GM12878 (cell line): ENCODE data around the gene C1QTNF12. TPM values are rescaled to one million over a fixed set of nuclear protein-coding genes. Genes with fewer than 3 reads are reported as not detected.
A peak's percentile ranks its signal among the peaks of the same experiment; 100 is the strongest.

Source experiments
- BCL11A ChIP-seq: IDR thresholded peaks from 2 replicates; pipeline ENCODE4 v1.6.1; 2011; ENCODE audit warnings: low read depth, low read length
- BHLHE40 ChIP-seq, 2 experiments: fragments of 450-650 bp in 1 of 2; IDR thresholded peaks; 2 replicates each; pipeline ENCODE4 v1.6.1; 2011 to 2017; ENCODE audit warnings: low read depth in 2 of 2, borderline replicate concordance in 1 of 2, improper control_type of control experiment in 1 of 2, low read length in 1 of 2, mild to moderate bottlenecking in 1 of 2
- HDAC2 ChIP-seq: fragments of 200-600 bp; sonication (generic); IDR thresholded peaks from 2 replicates; pipeline ENCODE4 v1.6.1; 2017
- HDGF ChIP-seq: fragments of 450-650 bp; IDR thresholded peaks from 2 replicates; pipeline ENCODE4 v1.6.1; 2016; ENCODE audit warnings: antibody characterized with exemption
- JUND ChIP-seq: IDR thresholded peaks from 2 replicates; pipeline ENCODE4 v1.6.1; 2012; ENCODE audit warnings: low read depth, mild to moderate bottlenecking, low read length, improper control_type of control experiment, moderate library complexity
- MXI1 ChIP-seq: fragments of 150-350 bp; IDR thresholded peaks from 2 replicates; pipeline ENCODE4 v1.6.1; 2011; ENCODE audit warnings: low read depth, mild to moderate bottlenecking, inconsistent platforms, low read length, improper control_type of control experiment
- NFIC ChIP-seq: IDR thresholded peaks from 2 replicates; pipeline ENCODE4 v1.6.1; 2012; ENCODE audit warnings: low read depth, mild to moderate bottlenecking, inconsistent platforms, low read length, moderate library complexity
- NFYA ChIP-seq: IDR thresholded peaks from 2 replicates; pipeline ENCODE4 v1.6.1; 2011; ENCODE audit warnings: low read depth, mild to moderate bottlenecking, low read length, improper control_type of control experiment, borderline replicate concordance
- NRF1 ChIP-seq: conservative IDR thresholded peaks from 2 replicates; pipeline ENCODE4 v1.6.1; 2011; ENCODE audit warnings: mild to moderate bottlenecking, low read depth, low read length, improper control_type of control experiment
- POLR2AphosphoS2 ChIP-seq: IDR thresholded peaks from 2 replicates; pipeline ENCODE4 v1.6.1; 2011; ENCODE audit warnings: low read depth, mild to moderate bottlenecking, low read length, improper control_type of control experiment, moderate library complexity
- RAD51 ChIP-seq: fragments of 450-650 bp; IDR thresholded peaks from 2 replicates; pipeline ENCODE4 v1.6.1; 2016; ENCODE audit warnings: moderate library complexity, mild to moderate bottlenecking, inconsistent platforms
- SP1 ChIP-seq: IDR thresholded peaks from one replicate; pipeline ENCODE4 v1.6.1; 2011; ENCODE audit warnings: low read depth, low read length
- TBL1XR1 ChIP-seq: IDR thresholded peaks from 2 replicates; pipeline ENCODE4 v1.6.1; 2012; ENCODE audit warnings: low read depth, low read length, improper control_type of control experiment
- TCF12 ChIP-seq: IDR thresholded peaks from 2 replicates; pipeline ENCODE4 v1.6.1; 2011; ENCODE audit warnings: low read depth, mild to moderate bottlenecking, low read length
- TCF7 ChIP-seq: IDR thresholded peaks from 2 replicates; pipeline ENCODE4 v1.6.1; 2014; ENCODE audit warnings: antibody characterized with exemption, borderline replicate concordance
- polyA plus RNA-seq, 11 experiments: library from polyadenylated mRNA; depleted of rRNA in 4 of 11; unstranded in 6 of 11; stranded (reverse) in 5 of 11; fragments of >200 nt; fragmentation: Nextera tagmentation in 4 of 11; fragmentation: Illumina TruSeq in 1 of 11; extraction: Ambion mirVana in 4 of 11; extraction: Trizol in 1 of 11; gene quantifications; 1 replicate in 1 of 11; 2 replicates in 10 of 11; pipeline versions ENCODE4 v1.2.1 to v1.2.3, GENCODE V29; 2011 to 2016; ENCODE audit warnings: inconsistent platforms in 2 of 11, missing spikeins in 2 of 11, low read depth in 1 of 11
- total RNA-seq, 4 experiments: library from RNA; depleted of rRNA in 3 of 4; stranded (reverse); fragments of >200 nt in 3 of 4; fragmentation: Illumina TruSeq in 1 of 4; extraction: Trizol in 1 of 4; gene quantifications; 2 replicates each; pipeline versions ENCODE4 v1.2.1 to v1.2.3, GENCODE V29; 2013 to 2021
- TF ChIP-seq, protein P1 (sequence below): IDR thresholded peaks from 2 replicates; pipeline ENCODE4 v1.6.1; 2012; ENCODE audit warnings: low read length, inconsistent platforms
- TF ChIP-seq, protein P2 (sequence below): IDR thresholded peaks from 2 replicates; pipeline ENCODE4 v1.6.1; 2011; ENCODE audit warnings: borderline replicate concordance, low read depth, mild to moderate bottlenecking, moderate library complexity, low read length; ENCODE audit not compliant: insufficient read depth, poor library complexity, severe bottlenecking
- TF ChIP-seq, protein P3 (sequence below): fragments of 450-650 bp; IDR thresholded peaks from 2 replicates; pipeline ENCODE4 v1.6.1; 2017; ENCODE audit warnings: borderline replicate concordance
- TF ChIP-seq, protein P4 (sequence below): IDR thresholded peaks from 2 replicates; pipeline ENCODE4 v1.6.1; 2012; ENCODE audit warnings: low read depth, low read length, improper control_type of control experiment
- TF ChIP-seq, protein P5 (sequence below): fragments of 150-350 bp; IDR thresholded peaks from 2 replicates; pipeline ENCODE4 v1.6.1; 2014; ENCODE audit warnings: mild to moderate bottlenecking, low read depth, low read length

The C1QTNF12 gene
- total and polyA plus RNA-seq, 10 of the 15 experiments (the other 5 are each of a cell fraction or from before 2014, with no cell fraction given), result 0.17 to 1.0 (median 0.31) TPM; not detected in 5

DNA sequence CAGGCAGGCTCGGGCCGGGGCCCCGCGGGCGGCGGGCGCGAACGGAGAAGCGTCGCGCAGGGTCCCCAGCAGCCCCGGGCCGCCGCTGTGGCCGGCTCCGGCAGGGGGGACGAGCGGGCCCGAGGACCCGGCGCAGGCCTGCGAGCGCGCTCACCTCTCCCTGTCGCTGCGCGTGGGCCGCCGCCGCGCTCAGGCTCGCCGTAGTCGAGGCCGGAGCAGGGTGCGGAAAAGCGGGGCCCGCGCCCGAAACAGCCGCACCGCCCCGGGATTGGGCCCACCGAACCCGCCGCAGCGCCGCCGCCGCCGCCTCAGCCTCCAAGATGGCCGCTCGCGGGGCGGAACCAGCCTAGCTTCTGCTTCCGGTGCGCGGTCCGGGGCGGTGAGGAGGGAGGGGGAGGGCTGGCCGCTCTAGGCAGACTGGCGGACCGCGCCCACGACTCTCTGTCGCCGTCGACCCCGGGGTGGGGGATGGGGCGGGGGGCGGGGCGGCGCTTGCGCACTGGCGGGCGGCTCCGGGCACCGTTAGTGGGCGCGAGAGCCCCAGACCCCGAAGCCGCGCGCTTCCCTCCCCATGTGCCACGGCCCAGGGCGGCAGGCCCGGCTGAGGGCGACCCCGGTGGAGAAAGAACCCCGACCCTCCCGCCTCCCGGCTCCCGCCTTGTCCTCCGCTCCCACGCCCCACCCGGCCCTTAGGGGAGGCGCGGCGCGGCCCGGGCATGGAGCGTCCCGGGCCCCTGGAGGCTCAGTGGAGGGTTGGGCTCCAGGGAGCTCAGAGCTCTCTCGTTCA is 27.2 kb upstream of the C1QTNF12 start, which contains the start of gene UBE2J2 (continued):
- TF ChIP-seq, protein P1, sequence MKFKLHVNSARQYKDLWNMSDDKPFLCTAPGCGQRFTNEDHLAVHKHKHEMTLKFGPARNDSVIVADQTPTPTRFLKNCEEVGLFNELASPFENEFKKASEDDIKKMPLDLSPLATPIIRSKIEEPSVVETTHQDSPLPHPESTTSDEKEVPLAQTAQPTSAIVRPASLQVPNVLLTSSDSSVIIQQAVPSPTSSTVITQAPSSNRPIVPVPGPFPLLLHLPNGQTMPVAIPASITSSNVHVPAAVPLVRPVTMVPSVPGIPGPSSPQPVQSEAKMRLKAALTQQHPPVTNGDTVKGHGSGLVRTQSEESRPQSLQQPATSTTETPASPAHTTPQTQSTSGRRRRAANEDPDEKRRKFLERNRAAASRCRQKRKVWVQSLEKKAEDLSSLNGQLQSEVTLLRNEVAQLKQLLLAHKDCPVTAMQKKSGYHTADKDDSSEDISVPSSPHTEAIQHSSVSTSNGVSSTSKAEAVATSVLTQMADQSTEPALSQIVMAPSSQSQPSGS, result no peak
- TF ChIP-seq NRF1 (peak; percentile 34; the same call in 1 of the 2 replicates), TCF12 (peak; percentile 76; the same call in 1 of the 2 replicates), RAD51 (no peak), TBL1XR1 (0 out of 2 replicates have a peak, but pooled peaks have one; percentile 51), NFIC (no peak), JUND (no peak), POLR2AphosphoS2 (0 out of 2 replicates have a peak, but pooled peaks have one; percentile 29), NFYA (no peak), HDGF (no peak), HDAC2 (no peak), TCF7 (no peak), MXI1 (no peak), BCL11A (no peak), SP1 (peak; percentile 35), BHLHE40 (IDR thresholded peaks at IDR 0.05; ENCODE audit: borderline replicate concordance in 1 of 2, low read depth in 2 of 2, low read length in 1 of 2) (peak in 1 of 2 experiments; percentile 40; a peak in 1 of 4 replicates)
- TF ChIP-seq, protein P2, sequence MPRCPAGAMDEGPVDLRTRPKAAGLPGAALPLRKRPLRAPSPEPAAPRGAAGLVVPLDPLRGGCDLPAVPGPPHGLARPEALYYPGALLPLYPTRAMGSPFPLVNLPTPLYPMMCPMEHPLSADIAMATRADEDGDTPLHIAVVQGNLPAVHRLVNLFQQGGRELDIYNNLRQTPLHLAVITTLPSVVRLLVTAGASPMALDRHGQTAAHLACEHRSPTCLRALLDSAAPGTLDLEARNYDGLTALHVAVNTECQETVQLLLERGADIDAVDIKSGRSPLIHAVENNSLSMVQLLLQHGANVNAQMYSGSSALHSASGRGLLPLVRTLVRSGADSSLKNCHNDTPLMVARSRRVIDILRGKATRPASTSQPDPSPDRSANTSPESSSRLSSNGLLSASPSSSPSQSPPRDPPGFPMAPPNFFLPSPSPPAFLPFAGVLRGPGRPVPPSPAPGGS, result no peak
- TF ChIP-seq, protein P3, sequence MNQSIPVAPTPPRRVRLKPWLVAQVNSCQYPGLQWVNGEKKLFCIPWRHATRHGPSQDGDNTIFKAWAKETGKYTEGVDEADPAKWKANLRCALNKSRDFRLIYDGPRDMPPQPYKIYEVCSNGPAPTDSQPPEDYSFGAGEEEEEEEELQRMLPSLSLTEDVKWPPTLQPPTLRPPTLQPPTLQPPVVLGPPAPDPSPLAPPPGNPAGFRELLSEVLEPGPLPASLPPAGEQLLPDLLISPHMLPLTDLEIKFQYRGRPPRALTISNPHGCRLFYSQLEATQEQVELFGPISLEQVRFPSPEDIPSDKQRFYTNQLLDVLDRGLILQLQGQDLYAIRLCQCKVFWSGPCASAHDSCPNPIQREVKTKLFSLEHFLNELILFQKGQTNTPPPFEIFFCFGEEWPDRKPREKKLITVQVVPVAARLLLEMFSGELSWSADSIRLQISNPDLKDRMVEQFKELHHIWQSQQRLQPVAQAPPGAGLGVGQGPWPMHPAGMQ, result no peak
- TF ChIP-seq, protein P4, sequence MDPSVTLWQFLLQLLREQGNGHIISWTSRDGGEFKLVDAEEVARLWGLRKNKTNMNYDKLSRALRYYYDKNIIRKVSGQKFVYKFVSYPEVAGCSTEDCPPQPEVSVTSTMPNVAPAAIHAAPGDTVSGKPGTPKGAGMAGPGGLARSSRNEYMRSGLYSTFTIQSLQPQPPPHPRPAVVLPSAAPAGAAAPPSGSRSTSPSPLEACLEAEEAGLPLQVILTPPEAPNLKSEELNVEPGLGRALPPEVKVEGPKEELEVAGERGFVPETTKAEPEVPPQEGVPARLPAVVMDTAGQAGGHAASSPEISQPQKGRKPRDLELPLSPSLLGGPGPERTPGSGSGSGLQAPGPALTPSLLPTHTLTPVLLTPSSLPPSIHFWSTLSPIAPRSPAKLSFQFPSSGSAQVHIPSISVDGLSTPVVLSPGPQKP, result peak; percentile 55; the same call in 1 of the 2 replicates
- TF ChIP-seq, protein P5, sequence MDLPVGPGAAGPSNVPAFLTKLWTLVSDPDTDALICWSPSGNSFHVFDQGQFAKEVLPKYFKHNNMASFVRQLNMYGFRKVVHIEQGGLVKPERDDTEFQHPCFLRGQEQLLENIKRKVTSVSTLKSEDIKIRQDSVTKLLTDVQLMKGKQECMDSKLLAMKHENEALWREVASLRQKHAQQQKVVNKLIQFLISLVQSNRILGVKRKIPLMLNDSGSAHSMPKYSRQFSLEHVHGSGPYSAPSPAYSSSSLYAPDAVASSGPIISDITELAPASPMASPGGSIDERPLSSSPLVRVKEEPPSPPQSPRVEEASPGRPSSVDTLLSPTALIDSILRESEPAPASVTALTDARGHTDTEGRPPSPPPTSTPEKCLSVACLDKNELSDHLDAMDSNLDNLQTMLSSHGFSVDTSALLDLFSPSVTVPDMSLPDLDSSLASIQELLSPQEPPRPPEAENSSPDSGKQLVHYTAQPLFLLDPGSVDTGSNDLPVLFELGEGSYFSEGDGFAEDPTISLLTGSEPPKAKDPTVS, result no peak
